Mucosa of rectum (tissue), 2 donors: Measurements from ENCODE around the gene DSG2.
A peak's percentile ranks its signal among the peaks of the same experiment; 100 is the strongest.

Experiments used
- H3K27ac ChIP-seq, 2 donors: one replicate each; pipeline ENCODE4 v1.7.0; 2013; ENCODE audit warnings: inconsistent platforms in 2 of 2, low read depth in 2 of 2, low read length in 2 of 2
- H3K27me3 ChIP-seq, 2 donors: one replicate each; pipeline ENCODE4 v1.7.0; 2013; ENCODE audit warnings: low read length in 2 of 2; ENCODE audit not compliant: control insufficient read depth in 2 of 2, insufficient read depth in 2 of 2
- H3K36me3 ChIP-seq, 2 donors: one replicate each; pipeline ENCODE4 v1.7.0; 2013; ENCODE audit warnings: low read length in 2 of 2; ENCODE audit not compliant: control insufficient read depth in 2 of 2, insufficient read depth in 2 of 2
- H3K4me1 ChIP-seq, 2 donors: one replicate each; pipeline ENCODE4 v1.7.0; 2013; ENCODE audit warnings: low read length in 2 of 2, mild to moderate bottlenecking in 1 of 2; ENCODE audit not compliant: control insufficient read depth in 2 of 2, insufficient read depth in 2 of 2
- H3K4me3 ChIP-seq, 2 donors: one replicate each; pipeline ENCODE4 v1.7.0; 2013; ENCODE audit warnings: low read length in 2 of 2
- H3K9ac ChIP-seq, 2 donors: one replicate each; pipeline ENCODE4 v1.7.0; 2013; ENCODE audit warnings: low read length in 2 of 2, low read depth in 1 of 2, mild to moderate bottlenecking in 1 of 2
- H3K9me3 ChIP-seq, 2 donors: one replicate each; pipeline ENCODE4 v1.7.0; 2013; ENCODE audit warnings: low read length in 2 of 2; ENCODE audit not compliant: control insufficient read depth in 2 of 2
- donor health status: healthy.
- donor health status: Normal muscosa, but diverticular disease.

DSG2 gene

GRCh38 chr18:31565782-31566512, 68.0 kb downstream of the DSG2 start:
- no peaks in the 10 kb centered on the region for H3K27me3 ChIP-seq
- H3K4me3 ChIP-seq, result no peak overlapping the region
- H3K9me3 ChIP-seq, result no peaks in the 10 kb centered on the region
- H3K9ac ChIP-seq, result no peak overlapping the region
- H3K4me1 ChIP-seq, result peaks cover 4 to 5% of the 10 kb centered on the region in 2 donors
- peak overlapping the region in 1 of 2 donors; percentile 38 for H3K27ac ChIP-seq
- no peaks in the 10 kb centered on the region for H3K36me3 ChIP-seq

DNA sequence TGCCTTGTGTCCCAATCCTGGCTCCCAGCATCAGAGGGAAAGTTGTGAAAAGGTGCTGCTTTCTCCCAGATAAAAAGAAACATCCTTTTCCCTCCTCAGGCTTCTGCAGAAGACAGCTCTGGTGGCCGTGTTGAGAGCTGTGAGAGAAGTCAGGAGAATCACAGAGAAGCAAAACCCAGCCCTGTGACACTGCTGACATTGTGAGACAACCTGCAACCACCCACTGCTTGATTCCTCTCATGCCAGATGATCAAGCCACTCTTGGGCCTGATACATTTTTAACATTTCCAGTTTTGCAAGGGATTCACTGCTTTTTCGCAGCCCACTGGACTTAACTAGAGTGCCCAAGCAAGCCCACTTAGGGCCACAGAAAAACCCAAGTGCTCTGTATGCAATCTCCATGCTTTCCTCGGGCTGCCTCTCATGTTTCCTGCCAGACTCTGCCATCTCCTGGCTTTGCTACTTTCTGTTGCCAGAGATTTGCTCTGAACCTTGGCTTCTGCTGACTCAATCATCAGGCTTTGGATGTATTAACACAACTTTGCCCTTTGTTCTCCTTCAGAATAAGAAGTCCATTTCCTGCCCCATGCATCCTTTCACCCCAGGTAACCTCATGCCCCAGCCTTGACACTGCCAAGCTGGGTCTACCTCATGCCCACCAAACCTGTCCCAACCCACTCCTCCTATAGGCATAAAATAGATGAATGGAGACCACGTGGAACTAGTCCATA, 68.8 kb downstream of the DSG2 start:
- H3K4me3 ChIP-seq, result no peak overlapping the region
- no peaks in the 10 kb centered on the region for H3K27me3 ChIP-seq
- no peaks in the 10 kb centered on the region for H3K36me3 ChIP-seq
- H3K9ac ChIP-seq, result no peak overlapping the region
- peaks cover 4 to 5% of the 10 kb centered on the region in 2 donors for H3K4me1 ChIP-seq
- no peaks in the 10 kb centered on the region for H3K9me3 ChIP-seq
- peak overlapping the region in 1 of 2 donors; percentile 32 for H3K27ac ChIP-seq

GRCh38 chr18:31572368-31572767, 74.4 kb downstream of the DSG2 start:
- H3K4me3 ChIP-seq, result no peak overlapping the region
- no peak overlapping the region for H3K27ac ChIP-seq
- H3K4me1 ChIP-seq, result no peaks in the 10 kb centered on the region
- no peaks in the 10 kb centered on the region for H3K27me3 ChIP-seq
- H3K36me3 ChIP-seq, result no peaks in the 10 kb centered on the region
- no peak overlapping the region for H3K9ac ChIP-seq
- H3K9me3 ChIP-seq, result no peaks in the 10 kb centered on the region

DNA sequence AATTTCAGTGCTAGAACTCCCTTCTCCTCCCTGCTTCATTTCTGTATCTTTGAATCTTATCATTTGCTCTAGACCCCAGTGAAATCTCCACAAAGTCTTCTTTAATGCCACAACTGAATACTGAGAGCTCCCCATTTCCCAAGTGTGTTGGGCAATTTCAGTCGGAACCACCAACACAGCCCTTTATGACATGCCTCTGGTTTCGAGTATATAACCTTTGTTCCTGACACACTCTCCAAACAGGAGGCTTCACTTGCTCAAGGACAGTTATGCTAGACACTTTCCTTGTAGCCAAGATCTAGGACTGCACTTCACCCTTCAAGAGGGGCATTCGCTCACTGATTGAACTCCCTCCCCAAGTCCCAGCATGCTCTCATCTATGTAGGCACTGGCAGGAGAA, 75.1 kb downstream of the DSG2 start:
- no peak overlapping the region for H3K4me3 ChIP-seq
- no peaks in the 10 kb centered on the region for H3K4me1 ChIP-seq
- H3K9me3 ChIP-seq, result no peaks in the 10 kb centered on the region
- no peak overlapping the region for H3K9ac ChIP-seq
- H3K27me3 ChIP-seq, result no peaks in the 10 kb centered on the region
- no peak overlapping the region for H3K27ac ChIP-seq
- no peaks in the 10 kb centered on the region for H3K36me3 ChIP-seq

DNA sequence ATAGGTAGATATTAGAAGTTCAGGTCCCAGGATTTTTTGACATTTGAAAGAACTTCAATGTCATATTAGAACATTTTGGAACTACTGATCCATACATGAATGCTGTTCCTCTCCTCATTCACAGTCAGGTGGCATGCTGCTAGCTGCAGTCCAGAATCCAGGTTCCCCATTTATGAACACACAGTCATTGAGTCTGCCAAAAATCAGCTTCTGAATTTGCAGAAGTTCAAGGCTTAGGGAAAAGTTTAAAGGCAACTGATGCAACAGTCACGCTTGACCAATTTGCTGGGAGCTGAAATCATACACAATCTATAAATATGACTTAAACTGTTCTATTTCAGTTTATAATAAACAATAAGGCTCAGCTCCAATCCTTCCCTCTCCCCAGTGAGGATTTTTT, 76.4 kb downstream of the DSG2 start:
- Histone ChIP-seq H3K4me1 (no peaks in the 10 kb centered on the region), H3K9me3 (no peaks in the 10 kb centered on the region), H3K4me3 (no peak overlapping the region), H3K27me3 (no peaks in the 10 kb centered on the region), H3K27ac (no peak overlapping the region), H3K36me3 (no peaks in the 10 kb centered on the region), H3K9ac (no peak overlapping the region)

DNA sequence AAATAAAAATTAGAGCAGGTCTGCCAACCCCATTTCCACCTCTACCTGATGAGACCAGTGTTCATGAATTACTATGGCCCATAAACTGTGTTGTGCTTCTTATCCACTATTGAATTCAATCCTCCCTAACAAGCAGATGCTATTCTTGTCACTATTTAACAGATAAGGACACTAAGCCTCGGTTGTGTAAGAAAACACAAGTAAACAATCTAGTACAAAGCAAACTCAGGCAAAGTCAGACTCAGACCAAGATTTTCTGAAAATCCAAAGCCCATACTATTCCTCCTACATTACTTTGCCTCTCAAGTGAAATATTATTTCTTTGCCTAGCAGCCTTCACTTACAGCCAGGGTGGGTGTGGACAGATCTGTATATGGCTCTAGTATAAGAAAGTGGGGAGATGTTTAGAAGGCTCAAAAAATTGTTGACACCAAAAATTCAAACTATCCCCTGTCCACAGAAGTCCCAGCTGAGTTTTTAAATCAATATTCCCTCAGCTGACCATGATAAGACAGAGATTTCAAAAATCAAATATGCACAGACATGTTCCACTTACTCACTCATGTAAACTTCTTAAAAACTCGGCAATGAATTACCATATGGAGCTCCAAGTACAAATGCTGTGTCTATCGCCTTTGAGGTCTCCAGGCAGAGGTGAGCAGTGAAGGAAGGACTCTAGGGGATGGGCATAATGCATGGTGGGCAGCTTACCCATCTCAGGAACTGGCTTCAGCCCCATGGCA, 77.7 kb downstream of the DSG2 start:
- H3K4me3 ChIP-seq, result no peak overlapping the region
- no peaks in the 10 kb centered on the region for H3K9me3 ChIP-seq
- H3K36me3 ChIP-seq, result no peaks in the 10 kb centered on the region
- H3K9ac ChIP-seq, result no peak overlapping the region
- H3K4me1 ChIP-seq, result no peaks in the 10 kb centered on the region
- H3K27ac ChIP-seq, result no peak overlapping the region
- no peaks in the 10 kb centered on the region for H3K27me3 ChIP-seq

DNA sequence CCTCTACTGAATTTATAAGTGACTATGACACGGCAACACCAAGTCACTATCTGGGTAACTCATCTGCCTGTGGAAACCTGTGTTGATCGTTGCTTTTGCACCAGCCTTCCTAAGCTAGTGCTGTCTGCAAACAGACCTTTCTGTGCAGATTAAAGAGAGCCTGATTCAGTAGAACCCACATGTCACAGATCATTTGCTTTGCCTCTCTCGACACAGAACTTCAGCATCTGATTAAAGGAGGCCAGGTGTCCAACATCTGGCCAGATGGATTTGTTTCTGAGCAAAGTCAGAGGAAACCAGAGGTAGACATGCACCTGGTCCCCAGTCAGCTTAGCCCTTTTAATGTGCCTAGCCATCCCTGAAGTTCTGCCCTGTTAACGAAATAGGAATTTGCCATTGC, 78.7 kb downstream of the DSG2 start:
- no peak overlapping the region for H3K4me3 ChIP-seq
- H3K27me3 ChIP-seq, result no peaks in the 10 kb centered on the region
- H3K9ac ChIP-seq, result no peak overlapping the region
- H3K36me3 ChIP-seq, result no peaks in the 10 kb centered on the region
- H3K4me1 ChIP-seq, result no peaks in the 10 kb centered on the region
- no peaks in the 10 kb centered on the region for H3K9me3 ChIP-seq
- no peak overlapping the region for H3K27ac ChIP-seq

DNA sequence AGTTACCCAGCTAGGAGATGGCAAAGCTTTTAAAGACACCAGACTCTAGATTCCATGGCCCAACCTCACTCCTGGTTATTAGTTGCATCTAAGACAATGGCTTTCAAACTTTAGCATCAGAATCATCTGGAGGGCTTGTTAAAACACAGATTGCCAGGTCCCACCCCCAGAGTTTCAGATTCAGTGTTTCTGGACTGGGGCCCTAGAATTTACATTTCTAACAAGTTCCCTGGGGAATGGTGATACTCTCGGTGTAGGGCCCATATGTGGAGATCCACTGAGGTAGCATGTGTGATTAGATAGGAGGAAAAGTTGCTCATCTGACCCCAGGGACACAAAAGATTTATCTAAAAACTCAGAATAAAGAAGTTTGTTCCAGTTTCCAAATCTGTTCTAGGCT, 79.2 kb downstream of the DSG2 start:
- Histone ChIP-seq H3K27ac (no peak overlapping the region), H3K9ac (no peak overlapping the region), H3K27me3 (no peaks in the 10 kb centered on the region), H3K4me3 (no peak overlapping the region), H3K9me3 (no peaks in the 10 kb centered on the region), H3K36me3 (no peaks in the 10 kb centered on the region), H3K4me1 (no peaks in the 10 kb centered on the region)

DNA sequence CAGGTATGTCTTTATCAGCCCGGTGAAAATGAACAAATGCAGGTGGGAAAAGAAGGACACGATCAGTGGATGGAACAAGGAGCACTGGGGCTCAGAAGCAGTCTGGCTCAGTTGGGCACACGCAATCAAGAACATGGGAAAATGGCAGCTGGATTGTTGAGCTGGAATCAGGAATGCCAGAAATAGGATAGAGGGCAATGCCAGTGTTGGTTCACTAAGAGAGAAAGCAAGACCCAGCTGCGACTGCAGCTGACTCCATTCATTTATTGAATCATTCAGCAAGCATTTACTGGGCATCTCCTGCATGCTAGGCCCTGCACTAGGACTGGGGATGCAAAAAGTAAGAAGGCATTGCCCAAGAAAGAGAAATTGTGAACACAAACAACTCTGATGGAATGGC, 80.1 kb downstream of the DSG2 start:
- H3K9me3 ChIP-seq, result no peaks in the 10 kb centered on the region
- H3K9ac ChIP-seq, result no peak overlapping the region
- H3K27me3 ChIP-seq, result no peaks in the 10 kb centered on the region
- H3K4me3 ChIP-seq, result no peak overlapping the region
- no peak overlapping the region for H3K27ac ChIP-seq
- H3K4me1 ChIP-seq, result no peaks in the 10 kb centered on the region
- H3K36me3 ChIP-seq, result no peaks in the 10 kb centered on the region

DNA sequence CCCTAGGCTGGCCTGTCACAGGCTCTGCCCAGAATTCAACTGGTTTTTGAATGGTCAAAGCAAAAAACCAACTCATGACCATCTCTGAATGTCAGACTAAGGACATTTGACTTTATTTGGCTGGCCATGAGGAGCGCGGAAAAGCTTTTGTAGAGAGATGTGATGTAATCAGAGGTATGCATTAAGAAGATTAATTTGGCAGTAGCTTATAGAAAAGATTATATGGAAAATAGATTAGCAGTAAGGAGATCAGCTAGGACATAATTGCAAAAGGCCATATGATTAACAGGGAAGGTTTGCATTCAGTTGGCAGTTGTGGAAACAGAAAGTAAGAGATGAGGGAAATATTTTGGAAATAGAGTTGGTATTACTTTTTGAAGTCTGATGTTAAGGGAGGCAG, 81.4 kb downstream of the DSG2 start:
- no peak overlapping the region for H3K4me3 ChIP-seq
- no peaks in the 10 kb centered on the region for H3K27me3 ChIP-seq
- H3K4me1 ChIP-seq, result no peaks in the 10 kb centered on the region
- H3K36me3 ChIP-seq, result no peaks in the 10 kb centered on the region
- no peaks in the 10 kb centered on the region for H3K9me3 ChIP-seq
- H3K27ac ChIP-seq, result no peak overlapping the region
- H3K9ac ChIP-seq, result no peak overlapping the region
